ENCODE data around the gene ADAMTS2. TPM values are rescaled to one million over a fixed set of nuclear protein-coding genes. Genes with fewer than 3 reads are reported as not detected.

The ADAMTS2 gene
- total RNA-seq, 2 donors from 2014 or later = not detected

DNA sequence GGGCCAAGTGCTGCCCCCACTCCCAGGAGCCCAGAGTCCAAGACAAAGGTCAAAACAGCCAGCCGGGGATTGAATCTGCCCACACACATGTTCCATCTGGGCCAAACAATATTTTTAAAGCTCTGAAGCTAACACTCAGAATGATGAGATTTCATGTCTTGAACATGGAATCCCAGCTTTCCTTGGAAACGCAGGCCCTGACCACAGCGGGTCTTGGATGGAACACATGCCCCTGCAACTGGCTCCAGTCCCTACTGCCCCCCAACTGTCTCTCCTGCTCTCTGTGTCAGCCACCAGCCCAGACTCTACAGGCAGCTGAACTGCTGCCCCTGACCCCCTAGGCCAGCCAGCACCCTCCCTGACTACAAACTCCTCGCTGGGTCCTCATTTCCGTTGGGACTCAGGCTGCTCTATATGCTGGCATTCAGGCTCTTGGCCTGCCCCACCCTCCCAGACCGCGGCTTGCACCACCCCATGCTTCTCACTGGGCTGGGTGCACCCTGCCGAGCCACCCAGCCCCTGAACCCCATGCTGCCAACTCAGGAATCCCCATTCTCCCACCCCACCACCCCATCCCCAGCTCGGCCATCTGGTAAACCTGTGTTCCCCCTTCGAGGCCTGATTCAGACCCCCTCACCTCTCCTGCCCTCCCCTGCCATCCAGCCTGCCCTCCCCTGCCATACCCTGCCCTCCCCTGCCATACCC lies 71.7 kb downstream of the ADAMTS2 start:
- Mint-ChIP-seq H3K9me3 (no peaks in the 10 kb centered on the region), H3K36me3 (no peaks in the 10 kb centered on the region)

DNA sequence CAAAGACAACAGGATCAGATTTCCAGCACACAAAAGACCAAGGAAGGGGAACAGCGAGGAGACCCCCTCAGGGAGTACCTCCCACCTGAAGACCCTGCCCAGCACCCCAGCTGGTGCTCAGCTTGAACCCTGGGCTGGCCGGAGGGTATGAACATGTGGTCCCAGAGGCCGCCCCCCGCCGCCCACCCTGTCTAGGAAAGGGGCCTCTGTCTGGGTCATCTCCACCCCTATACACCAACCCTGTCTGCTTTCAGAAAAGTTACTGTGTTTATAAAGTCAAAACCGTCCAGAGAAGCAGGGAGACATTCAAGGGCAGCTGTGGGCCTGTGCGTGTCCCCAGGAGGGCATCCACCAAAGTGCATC lies 72.2 kb downstream of the ADAMTS2 start:
- Mint-ChIP-seq H3K36me3 (no peaks in the 10 kb centered on the region), H3K9me3 (no peaks in the 10 kb centered on the region), H3K27ac (no peak overlapping the region)
- ATAC-seq (no peak), DNase-seq (ENCODE audit: low spot score in 2 of 2) (no peak)

More for the DNA sequence above, 71.7 kb downstream of the ADAMTS2 start:
- ATAC-seq (no peak), DNase-seq (ENCODE audit: low spot score in 2 of 2) (no peak)
- no peak overlapping the region for H3K27ac Mint-ChIP-seq

DNA sequence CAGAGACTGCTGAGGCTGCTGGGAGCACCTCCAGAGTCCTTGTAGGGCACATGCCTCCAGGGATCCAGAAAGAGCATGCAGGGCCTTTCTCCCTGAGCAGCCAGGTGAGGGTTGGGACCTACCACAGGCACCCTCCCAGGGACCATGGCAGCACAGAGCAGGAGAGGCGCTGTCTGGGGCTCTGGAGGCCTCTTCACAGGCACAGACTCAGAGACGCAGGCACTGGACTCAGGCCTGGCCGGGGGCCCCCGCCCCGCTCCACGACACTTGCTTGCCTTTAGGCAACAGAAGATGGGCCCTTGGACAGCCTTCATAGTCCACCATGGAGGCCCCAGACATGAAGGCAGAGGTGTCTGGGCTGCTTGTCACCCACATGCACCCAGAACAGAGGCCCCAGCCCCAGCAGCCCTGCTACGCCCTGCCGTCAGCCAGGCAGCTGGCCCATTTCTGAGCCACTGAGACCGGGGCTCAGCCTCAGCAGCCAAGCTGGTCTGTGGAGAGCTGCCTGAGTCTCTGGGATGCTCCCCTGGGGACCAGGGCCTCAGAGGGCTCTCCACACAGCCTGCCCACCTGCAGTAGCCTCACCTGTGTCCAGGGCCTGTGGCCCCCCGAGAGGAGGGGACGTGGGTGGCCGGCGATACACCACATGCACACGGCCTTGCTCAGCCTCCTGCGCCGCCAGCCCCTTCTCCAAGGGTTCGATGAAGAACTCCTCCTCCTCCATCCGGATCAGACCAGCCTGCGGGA lies 72.8 kb downstream of the ADAMTS2 start:
- no peak overlapping the region for H3K27ac Mint-ChIP-seq
- no peaks in the 10 kb centered on the region for H3K36me3 Mint-ChIP-seq
- no peak for ATAC-seq
- no peak for DNase-seq (ENCODE audit: low spot score in 2 of 2)
- no peaks in the 10 kb centered on the region for H3K9me3 Mint-ChIP-seq

DNA sequence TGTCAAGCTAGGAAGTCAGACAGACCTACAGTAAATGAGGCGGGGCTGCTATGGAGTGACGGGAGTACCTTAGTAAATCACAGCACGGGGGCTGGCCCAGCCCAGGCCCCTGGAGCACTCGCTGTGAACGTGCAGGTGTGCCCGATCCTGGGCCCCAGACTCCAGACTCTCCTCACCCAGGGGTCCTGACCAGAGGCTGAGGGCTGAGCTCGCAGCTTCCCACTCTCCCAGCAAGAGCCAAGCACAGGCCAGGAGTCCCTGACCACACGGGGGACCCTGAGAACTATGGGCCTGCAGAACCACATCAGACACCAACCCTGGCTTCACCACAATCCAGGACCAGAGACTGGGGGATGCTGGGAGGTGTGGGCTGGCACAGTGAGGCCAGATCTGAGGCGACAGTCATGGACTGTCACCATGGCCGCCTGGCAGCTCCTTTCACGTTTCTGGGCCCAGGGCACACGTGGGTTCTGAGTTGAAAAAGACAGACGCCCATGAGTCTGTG lies 73.4 kb downstream of the ADAMTS2 start:
- DNase-seq (ENCODE audit: low spot score in 2 of 2) (no peak), ATAC-seq (no peak)
- Mint-ChIP-seq H3K9me3 (no peaks in the 10 kb centered on the region), H3K27ac (no peak overlapping the region), H3K36me3 (no peaks in the 10 kb centered on the region)

- DNase-seq (ENCODE audit: low spot score in 2 of 2) (peak in 1 of 2 donors; percentile 49), ATAC-seq (no peak)
- Mint-ChIP-seq H3K36me3 (no peaks in the 10 kb centered on the region), H3K27ac (no peak overlapping the region), H3K9me3 (no peaks in the 10 kb centered on the region)
Observed at GRCh38 chr5:179271428-179271734, 73.9 kb downstream of the ADAMTS2 start.

DNA sequence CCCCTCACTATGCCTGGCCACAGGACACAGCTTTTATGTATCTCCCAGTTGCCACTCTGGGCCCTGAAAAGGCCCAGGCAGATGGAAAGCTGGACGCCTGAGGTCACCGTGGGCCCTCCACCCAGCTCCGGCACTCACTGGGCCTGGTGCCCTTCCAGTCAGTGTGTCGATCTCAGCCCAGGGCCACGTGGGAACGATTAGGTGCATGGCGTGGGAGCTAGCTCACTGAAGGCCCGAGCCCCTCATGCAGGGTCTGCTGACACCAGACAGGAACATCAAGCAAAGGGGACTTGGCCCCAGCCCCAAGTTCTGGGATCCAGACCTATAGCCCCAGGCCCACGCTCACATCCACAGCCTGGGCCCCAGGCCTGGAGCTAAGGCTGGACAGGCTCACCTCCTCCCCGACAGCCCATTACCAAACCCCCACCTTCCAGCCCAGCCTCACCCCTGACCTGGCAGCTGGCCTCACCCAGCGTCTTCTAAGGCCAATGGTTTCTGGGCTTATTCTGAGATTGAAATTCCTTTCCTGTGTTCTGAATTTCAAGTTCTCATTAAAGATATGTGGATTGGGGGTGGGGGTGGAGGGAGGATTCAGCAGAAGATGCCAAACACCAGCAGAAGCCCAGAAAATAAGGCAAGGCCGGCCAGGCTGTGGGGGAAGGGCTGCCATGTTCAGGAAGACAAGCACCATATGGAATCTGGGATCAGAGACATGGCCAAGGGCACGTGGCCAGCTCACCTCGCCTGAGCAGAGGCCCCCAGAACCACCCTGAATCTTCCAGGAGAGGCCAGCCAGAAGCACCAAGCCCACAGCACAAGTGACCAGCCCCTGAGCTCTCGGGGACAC lies 74.5 kb downstream of the ADAMTS2 start:
- ATAC-seq = no peak
- Mint-ChIP-seq H3K9me3 (no peaks in the 10 kb centered on the region), H3K27ac (peak overlapping the region in 1 of 2 donors; percentile 39), H3K36me3 (no peaks in the 10 kb centered on the region)
- peak in 1 of 2 donors; percentile 41 for DNase-seq (ENCODE audit: low spot score in 2 of 2)

- Mint-ChIP-seq H3K36me3 (no peaks in the 10 kb centered on the region), H3K9me3 (no peaks in the 10 kb centered on the region), H3K27ac (peak overlapping the region in 1 of 2 donors; percentile 39)
- DNase-seq (ENCODE audit: low spot score in 2 of 2) (peak in 1 of 2 donors; percentile 20), ATAC-seq (no peak)
Observed at GRCh38 chr5:179269781-179270543, 75.3 kb downstream of the ADAMTS2 start.

GRCh38 chr5:179268966-179269693 lies 76.1 kb downstream of the ADAMTS2 start:
- no peaks in the 10 kb centered on the region for H3K36me3 Mint-ChIP-seq
- DNase-seq (ENCODE audit: low spot score in 2 of 2) (no peak), ATAC-seq (no peak)
- H3K9me3 Mint-ChIP-seq = no peaks in the 10 kb centered on the region
- no peak overlapping the region for H3K27ac Mint-ChIP-seq

GRCh38 chr5:179268399-179268952 lies 76.8 kb downstream of the ADAMTS2 start:
- Mint-ChIP-seq H3K9me3 (no peaks in the 10 kb centered on the region), H3K36me3 (no peaks in the 10 kb centered on the region), H3K27ac (no peak overlapping the region)
- no peak for ATAC-seq
- peak in 1 of 2 donors; percentile 33 for DNase-seq (ENCODE audit: low spot score in 2 of 2)

- no peaks in the 10 kb centered on the region for H3K36me3 Mint-ChIP-seq
- DNase-seq (ENCODE audit: low spot score in 2 of 2) (peak in 1 of 2 donors; percentile 45), ATAC-seq (no peak)
- no peaks in the 10 kb centered on the region for H3K9me3 Mint-ChIP-seq
- no peak overlapping the region for H3K27ac Mint-ChIP-seq
Observed at GRCh38 chr5:179267671-179268083, 77.6 kb downstream of the ADAMTS2 start.

DNA sequence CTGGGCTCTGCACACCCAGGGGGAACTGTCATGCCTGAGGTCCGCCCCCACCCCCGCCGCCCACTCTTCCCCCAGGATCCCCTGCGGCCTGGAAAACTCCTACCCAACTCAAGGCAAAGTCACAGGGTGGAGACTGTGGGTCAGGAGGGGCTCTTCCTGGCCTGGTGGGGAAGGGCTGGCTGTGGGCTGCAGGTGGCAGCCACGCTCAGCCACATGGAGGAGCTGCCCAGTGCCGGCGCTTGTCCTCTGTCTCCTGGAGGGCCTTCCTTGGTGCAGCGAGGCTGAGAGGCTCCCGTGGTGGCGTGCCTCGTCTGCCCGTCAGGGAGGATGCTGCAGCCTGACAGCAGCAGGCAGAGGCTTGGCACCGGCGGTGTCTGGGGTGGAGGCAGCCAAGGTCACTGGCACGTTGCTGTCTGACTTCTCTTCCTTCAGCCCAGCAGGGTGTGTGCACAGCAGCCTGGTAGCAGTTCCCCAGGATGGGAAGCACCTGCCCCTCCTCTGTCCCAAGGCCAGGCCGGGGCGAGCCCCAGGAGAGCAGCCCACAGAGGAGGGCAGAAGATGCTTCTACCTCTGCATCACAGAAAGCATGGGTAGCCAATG lies 78.1 kb downstream of the ADAMTS2 start:
- H3K9me3 Mint-ChIP-seq = no peaks in the 10 kb centered on the region
- no peaks in the 10 kb centered on the region for H3K36me3 Mint-ChIP-seq
- DNase-seq (ENCODE audit: low spot score in 2 of 2) (peak in 1 of 2 donors; percentile 44), ATAC-seq (no peak)
- H3K27ac Mint-ChIP-seq = no peak overlapping the region

DNA sequence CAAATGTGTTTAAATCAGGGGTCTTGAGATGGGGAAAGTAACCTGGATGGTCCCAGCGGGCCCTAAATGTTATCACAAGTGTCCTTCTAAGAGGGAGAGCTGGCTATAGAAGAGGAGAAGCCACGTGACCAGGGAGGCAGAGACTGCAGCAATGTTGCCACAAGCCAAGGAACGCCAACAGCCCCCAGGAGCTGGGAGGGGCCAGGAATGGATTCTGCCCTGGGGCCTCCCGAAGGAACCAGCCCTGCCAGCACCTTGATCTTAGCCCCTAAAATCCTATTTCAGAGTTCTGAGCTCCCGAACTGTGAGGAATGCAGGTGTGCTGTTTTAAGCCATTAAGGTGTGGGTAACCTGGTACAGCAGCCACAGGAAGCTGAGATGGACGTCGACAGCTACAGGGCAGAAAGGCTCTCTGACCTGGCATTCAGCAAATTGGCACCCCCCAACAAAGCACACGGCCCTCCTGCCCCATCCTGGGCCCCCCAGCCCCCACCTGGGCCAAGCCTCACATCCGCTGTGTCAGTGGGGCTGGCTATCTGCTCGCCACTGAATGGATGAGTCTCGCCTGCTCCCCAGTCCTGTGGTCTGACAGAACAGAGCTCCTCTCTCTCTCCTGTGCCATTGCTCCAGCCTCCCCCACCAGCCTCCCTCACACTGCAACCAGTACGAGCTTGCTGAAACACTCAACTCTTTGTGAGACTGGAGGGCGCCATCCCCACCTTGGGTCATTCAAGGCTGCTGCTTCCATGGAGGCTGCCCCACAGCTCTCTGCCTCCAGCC lies 78.8 kb downstream of the ADAMTS2 start:
- Mint-ChIP-seq H3K36me3 (no peaks in the 10 kb centered on the region), H3K9me3 (no peaks in the 10 kb centered on the region), H3K27ac (no peak overlapping the region)
- ATAC-seq = no peak
- peak in 1 of 2 donors; percentile 37 for DNase-seq (ENCODE audit: low spot score in 2 of 2)

DNA sequence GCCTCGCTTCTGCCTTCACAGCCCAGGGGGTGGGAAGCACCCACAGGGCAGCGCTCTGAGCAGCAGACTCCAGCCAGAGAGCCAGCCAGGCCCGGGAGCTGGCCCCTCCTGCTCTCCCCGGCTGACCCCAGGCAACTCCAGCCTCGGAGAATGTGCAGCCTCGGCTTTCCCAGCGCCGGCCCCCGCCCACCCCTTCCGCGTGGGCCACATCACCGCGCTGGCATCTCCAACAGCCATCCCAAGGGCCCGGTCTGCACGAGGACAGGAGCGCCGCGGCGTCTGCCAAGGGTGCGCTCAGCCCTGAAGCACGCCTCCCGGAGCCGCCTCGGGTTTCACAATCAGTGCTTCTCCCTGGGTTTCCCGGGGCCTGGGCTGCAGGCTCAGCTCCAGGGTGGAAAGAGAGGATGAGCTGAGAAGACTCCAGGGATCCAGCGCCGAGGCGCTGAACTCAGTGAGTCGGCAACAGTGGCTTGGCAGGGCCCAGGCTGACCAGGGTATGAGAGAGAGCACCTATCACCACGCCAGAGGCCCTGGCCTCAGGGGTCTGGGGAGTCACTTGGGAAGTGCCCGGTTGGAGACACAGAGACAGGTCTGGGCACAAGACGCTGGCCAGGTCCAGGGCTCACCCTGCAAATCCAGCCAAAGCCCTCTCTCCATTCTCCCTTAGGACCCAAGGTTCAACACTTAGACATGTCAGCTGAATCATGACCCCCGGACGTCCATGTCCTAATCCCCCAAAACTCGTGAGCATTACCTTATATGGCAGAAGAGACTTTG lies 79.6 kb downstream of the ADAMTS2 start:
- no peaks in the 10 kb centered on the region for H3K9me3 Mint-ChIP-seq

More for the DNA sequence above, 79.6 kb downstream of the ADAMTS2 start:
- ATAC-seq (no peak), DNase-seq (ENCODE audit: low spot score in 2 of 2) (peak in 1 of 2 donors; percentile 41)
- Mint-ChIP-seq H3K36me3 (no peaks in the 10 kb centered on the region), H3K27ac (no peak overlapping the region)

Data from activated naive CD4-positive, alpha-beta T cell treated with anti-CD3 and anti-CD28 coated beads, Interleukin-2, amount 50 U/mL, for 72 hours (primary cell).